GM10847 (cell line): ENCODE data around the gene WFIKKN1.

Experiments used
- POLR2A ChIP-seq: IDR thresholded peaks from 2 replicates; pipeline ENCODE4 v1.6.1; 2011; ENCODE audit not compliant: insufficient read length; ENCODE audit errors: extremely low read depth

The WFIKKN1 gene

DNA sequence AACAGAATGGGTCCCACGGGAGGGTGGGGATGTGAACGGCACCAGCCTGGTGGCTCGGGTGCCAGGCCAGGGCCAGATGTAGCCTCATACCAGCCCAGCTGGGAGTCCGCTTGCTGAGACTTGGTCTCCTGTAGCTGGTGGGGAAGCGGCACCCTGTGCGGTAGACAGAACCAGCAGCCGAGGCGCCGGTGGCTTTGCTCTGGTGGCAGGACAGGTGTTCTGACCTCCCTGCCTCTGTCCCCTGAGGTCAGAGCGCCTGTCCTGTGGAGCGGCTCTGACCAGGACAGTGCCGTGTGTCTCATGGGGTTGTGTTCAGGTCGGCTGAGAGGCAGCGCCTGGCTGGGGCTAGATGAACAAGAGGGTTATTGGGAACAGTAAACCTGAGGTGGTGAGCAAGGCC is 20.8 kb upstream of the WFIKKN1 start:
- TF ChIP-seq POLR2A: no peak

DNA sequence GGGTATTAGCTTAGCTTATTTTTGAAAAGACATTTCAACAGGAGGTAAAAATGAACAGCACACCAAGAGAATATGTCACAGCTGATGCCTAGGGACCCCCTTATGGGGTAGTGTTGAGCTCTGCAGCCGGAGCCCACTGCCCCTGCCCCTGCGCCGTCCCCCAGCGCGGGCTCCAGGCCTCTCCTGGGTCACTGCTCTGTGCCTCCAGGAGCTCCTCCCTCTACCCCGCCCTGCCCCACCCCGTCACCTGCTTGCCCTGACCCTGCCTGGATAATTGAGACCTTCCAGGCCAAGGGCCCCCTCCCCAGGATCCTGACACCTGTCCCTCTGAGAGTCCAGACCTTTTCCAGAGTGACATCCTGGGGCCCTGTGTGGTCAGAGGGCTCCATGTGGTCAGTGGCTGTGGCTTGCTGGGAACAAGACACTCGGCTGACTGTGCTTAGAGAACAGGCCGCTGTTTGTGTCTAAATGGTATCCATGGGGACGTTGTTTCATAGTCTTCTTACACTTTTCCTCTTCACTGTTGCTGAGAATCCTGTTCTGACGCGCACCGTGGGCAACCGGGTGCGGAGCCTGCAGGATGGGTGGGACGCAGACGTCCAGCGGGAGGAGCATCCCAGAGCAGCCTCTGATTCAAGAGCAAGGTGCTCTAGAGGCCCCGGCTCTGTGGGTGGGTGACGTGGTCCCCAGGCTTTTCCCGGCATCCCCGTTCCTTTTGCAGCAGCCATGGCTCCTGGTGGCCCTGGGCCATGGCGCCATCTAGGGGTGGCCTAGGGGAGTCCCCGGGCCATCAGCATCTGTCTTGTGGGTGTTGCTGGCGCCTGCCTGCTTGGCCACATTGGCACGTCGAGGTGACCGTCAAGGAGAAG is 20.0 kb upstream of the WFIKKN1 start:
- TF ChIP-seq POLR2A: no peak

DNA sequence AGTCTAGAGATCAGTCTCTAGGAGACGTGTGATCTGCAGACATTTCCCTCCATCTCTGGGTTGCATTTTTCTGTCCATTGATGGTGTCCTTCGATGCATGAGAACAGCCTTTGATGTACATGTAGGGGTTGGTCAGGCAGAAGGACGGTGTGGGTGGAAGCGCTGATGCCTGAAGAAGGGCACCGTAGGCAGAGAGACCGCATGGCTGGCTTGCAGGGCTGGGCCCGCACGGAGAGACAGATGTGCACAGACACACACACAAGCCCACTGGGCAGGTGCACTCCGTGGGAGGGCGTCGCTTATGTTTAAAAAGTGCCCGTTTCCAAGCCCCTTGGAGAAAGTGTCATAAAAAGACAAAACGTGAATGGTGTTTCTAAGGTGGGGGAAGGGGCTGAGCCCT is 15.7 kb upstream of the WFIKKN1 start:
- no peak for TF ChIP-seq POLR2A

DNA sequence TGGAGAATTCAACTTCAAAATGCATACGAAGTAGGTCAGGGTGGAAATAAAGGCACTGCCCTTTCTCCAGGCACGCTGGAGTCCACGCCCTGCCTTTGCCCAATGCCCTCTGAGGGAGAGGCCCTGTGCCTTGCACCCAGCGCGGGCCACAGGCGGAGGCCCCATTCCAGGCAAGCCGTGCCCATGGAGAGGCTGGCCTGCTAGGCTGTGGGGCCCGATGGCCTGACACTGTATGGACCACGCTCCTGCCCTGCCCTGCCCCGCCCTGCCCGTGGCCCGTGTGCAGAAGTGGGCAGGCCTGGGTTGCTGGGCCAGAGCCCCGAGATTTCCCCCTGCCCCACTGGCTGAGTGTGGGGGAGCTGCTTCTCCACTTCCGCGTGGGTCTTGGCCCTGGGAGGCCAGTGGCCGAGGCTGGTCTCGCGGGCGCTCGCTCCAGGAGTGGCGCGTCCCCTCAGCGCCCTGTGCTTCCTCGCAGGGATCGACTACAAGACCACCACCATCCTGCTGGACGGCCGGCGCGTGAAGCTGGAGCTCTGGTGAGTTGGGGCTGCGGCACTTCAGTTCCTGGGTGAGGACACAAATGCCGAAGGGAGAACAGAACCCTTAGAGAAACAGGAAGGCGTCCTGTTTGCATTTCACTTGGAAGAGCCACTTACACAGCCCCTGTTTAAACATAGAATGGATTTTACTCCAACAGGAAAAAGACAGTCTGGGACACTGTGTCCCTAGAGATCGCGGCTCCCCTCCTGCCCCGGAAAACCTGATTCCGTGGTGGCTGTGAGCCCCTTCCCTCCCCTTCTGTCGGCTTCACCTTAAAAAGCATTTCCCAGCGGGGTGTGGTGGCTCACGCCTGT is 13.8 kb upstream of the WFIKKN1 start:
- TF ChIP-seq POLR2A: no peak

DNA sequence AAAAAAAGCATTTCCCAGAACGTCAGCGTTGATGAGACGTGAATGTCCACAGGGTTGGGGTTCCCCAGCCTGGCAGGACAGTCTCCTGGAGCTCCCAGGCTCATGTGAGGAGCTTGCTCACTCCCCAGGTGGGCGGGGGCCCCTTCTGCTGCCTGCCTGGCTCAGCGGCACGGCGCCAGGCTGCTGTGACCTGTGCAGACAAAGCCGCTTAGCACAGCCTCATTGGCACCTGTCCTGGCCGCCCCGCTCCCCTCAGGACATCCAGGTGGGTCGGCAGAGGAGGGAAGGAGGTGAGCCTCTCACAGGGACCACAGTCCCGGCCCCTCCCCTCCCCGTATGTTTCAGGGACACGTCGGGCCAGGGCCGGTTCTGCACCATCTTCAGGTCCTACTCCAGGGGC is 12.9 kb upstream of the WFIKKN1 start:
- no peak for TF ChIP-seq POLR2A

DNA sequence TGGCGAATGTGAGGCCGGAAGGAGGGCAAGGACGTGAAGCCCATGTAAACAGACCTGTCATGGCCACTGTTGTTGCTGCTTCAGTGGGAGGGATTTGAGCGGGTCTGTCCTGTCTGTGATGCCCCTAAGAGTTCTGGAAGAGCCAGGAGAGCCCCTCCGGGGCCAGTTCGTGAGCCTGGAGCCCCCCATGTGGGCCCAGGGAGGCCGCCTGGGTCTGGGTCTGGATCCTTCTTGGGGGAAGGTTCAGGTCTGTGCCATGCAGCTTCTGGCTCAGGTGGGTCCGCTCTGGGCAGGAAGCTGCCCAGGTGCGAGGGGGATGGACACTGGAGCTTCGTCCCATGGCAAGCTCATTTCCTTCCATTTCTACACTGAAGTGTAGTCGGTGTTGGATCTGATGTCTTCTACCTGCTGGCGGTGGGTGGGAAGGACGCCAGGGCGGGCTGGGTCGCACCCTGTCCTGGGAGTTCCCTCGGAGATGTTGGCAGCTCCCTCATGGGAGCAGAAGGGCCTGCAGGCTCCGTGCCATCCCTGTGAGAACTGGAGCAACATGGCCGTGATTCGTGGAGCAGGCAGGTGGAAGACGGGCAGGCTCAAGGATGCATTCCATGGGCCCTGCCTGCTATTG is 11.2 kb upstream of the WFIKKN1 start:
- TF ChIP-seq POLR2A: no peak

DNA sequence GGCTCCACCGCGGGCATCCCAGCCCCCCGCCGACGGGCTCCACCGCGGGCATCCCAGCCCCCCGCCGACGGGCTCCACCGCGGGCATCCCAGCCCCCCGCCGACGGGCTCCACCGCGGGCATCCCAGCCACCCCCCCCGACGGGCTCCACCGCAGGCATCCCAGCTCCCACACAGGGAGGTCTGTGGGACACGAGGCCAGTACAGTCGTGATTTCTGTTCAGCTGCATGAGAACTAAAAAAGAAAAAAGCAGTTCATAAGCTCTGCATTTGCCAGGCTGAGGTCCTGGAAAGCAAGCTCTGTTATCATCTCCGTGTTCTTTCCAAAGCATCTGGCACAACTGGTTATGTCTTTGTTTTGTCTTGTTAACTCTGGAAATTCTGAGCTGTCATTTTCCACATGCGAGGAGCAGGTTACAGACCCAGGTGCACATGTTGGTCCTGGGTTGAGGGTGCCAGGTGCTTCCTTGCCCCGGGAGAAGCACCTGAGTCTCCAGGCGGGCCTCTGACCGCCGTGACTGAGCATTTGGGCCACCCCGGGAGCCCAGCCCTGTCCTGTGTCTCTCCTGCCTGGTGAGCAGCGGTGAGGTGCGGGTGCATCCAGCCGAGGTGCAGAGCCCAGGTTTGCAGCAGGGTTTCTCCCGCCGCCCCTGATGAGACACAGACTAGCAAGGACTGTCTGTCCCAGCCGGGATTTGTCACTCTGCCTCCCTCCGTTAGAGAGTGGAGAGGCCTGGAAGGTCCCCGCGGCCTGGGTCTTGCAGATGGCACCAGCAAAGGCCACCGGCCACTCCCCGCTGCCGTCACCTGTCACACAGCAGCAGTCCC is 9.9 kb upstream of the WFIKKN1 start:
- TF ChIP-seq POLR2A: no peak

DNA sequence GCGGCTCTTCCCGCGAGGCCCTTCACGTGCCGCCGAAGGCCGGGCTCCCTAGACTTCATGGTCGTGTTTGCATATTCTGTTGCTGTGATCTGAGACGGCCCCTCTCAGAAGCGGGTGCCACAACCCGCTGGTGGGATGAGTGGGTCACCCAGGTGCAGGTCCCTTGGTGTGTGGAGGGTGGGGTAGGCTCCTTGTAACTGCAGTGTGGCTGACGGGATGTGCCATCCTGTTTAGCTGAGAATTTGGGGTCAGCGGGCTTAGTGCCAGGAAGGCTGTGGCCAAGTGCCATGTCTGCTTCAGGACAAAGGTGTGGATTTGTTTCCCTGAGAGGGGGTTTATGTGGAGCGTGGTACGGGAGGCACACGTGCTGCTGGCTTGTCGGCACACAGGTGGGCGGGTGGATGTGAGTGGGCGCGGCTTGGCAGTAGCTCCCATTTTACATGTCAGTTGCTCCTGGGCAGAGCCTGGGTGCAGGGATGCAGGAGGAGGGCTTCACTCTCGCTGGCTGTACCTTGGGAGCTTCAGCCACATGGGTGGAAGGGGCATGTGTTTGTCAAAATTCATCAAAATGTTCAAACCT is 9.2 kb upstream of the WFIKKN1 start:
- TF ChIP-seq POLR2A: no peak

DNA sequence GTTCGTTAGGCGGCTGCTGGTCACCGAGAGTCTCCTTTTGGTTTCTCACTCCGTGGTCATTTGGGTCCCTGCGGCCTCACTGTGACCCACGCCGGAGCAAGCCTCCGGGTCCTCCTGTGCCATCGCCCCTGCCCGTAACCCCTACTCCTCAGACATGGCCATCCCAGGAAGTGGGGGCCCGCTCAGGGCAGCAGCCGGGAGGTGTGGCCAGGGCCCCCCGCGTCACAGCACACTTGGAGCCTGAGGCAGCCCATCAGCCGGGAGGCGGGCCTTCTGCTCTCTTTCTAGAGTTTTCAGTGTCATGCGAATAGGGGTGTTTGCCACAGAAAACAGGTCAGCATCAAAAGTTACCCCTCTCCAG is 7.9 kb upstream of the WFIKKN1 start:
- no peak for TF ChIP-seq POLR2A

DNA sequence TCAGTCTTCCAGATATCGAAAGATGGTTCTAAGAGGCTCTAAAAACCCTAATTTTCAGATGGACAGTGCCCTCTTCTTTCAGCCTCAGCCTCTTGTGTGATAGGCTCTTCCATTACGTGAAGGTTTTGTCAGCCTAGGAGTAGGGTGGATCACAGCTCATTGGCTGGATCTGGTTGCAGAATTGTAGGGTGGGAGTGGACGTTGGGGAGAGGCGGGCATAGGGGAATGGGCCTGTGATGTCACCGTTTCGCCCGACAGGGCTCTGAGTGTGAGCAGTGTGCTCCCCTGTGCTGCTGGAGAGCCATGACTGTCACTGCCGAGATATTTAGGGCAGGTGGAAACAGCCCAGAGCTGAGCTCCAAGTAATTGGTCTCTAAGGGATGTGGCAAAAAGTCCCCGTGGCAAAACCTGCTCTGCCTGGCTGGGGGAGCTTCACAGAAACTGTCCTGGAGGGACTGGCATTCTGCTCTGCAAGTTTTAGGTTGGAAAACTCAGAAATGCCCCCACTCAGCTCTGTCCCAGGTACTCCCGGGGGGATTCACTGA is 6.2 kb upstream of the WFIKKN1 start:
- TF ChIP-seq POLR2A: no peak

DNA sequence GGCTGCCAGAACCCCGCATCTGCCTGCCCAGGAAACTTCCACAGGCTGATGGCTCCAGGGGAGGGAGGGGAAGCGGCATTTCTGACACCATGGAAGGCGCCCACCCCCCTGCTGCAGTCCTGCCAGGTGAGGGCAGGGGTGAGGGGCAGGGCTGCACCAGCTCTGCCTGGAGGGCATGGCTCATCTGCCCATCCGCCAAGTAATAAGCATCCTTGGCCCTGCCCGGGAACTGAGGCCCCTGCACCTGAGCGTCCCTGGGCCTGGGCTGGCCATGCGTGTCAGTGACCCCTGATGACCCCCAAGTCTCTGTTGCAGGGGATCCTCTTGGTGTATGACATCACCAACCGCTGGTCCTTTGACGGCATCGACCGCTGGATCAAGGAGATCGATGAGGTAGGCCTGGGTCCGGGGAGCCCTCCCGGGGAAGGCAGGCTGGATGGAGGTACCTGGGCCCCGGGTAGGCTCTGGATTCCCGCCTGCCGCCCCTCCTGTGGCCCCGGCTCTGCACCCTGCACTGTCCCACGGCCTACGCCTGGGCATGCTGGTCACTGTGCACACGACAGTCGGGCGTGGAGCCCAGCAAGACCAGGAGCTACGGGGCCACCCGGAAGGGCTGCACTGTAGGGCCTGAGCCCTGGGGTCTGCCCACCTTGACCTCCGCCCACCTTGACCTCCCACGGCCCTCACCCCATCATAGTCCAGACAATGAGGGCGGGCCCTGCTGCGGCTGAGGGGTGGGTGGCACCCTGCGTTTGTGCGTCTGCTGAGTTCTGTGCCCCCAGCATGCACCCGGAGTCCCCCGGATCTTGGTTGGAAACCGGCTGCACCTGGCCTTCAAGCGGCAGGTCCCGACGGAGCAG is 5.4 kb upstream of the WFIKKN1 start:
- no peak for TF ChIP-seq POLR2A

DNA sequence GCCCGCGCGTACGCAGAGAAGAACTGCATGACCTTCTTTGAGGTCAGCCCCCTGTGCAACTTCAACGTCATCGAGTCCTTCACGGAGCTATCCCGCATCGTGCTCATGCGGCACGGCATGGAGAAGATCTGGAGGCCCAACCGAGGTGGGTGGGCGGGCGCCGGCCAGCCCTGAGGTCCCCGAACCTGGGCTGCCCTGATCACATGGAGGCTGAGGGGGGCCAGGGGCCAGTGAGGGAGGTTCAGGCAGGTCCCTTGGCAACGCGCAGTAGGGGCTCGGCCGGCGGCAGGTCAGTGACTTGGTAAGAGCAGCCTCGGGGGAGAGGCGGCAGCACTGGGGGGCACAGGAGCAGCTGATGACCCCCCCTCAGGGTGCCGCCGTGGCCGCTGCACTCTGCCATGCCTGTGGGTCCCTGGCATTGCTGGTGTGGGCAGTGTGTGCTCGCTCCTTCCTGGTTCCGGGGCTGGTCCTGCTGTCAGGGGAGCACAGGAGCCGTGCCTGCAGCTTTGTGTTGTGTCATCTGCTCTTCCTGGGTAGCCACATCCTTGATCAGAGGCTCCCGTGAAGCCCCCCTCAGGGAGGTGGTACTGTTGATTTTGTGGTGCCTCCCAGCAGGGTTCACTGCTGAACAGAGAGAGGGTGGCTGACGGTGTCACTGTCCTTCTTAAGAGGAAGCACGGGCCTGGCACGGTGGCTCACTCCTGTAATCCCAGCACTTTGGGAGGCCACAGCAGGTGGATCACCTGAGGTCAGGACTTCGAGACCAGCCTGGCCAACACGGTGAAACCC is 4.6 kb upstream of the WFIKKN1 start:
- TF ChIP-seq POLR2A: no peak

DNA sequence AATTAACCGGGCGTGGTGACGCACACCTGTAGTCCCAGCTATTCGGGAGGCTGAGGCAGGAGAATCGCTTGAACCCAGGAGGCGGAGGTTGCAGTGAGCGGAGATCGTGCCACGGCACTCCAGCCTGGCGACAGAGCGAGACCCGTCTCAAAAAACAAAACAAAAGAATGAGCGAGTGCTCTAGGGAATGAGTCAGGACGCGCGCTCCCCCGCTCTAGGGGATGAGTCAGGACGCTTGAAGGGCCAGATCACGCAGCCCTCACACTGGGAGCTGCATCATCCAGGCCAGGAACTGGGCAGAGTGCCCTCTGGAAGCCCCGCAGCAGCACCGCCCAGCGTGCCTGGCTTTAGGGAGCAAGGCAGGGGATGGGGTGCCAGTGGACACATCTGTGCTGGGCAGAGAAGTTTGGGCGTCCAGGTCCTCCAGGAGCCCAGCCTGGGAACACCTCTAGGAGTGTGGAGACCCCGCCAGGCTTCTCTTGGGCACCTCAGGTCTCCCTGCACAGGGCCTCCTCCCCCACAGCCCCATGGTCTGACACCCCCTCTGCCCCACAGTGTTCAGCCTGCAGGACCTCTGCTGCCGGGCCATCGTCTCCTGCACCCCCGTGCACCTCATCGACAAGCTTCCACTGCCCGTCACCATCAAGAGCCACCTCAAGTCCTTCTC is 3.9 kb upstream of the WFIKKN1 start:
- no peak for TF ChIP-seq POLR2A
